PFSK-1 (cell line): ENCODE data around the gene AIFM3.

Experiments used
- FOXP2 ChIP-seq: optimal IDR thresholded peaks from 2 replicates; pipeline ENCODE3; 2011; ENCODE audit warnings: borderline replicate concordance, control low read depth, inconsistent platforms; ENCODE audit not compliant: insufficient read depth; ENCODE audit errors: extremely low read length, extremely low read depth
- POLR2AphosphoS5 ChIP-seq: IDR thresholded peaks from 2 replicates; pipeline ENCODE4 v1.6.1; 2012; ENCODE audit warnings: low read depth, mild to moderate bottlenecking, control low read depth, low read length, moderate library complexity
- SIN3A ChIP-seq: IDR thresholded peaks from 2 replicates; pipeline ENCODE4 v1.6.1; 2012; ENCODE audit warnings: mild to moderate bottlenecking, low read length, moderate library complexity, borderline replicate concordance; ENCODE audit not compliant: insufficient read depth
- TAF1 ChIP-seq: IDR thresholded peaks from 2 replicates; pipeline ENCODE4 v1.6.1; 2012; ENCODE audit warnings: low read length, control low read depth, borderline replicate concordance; ENCODE audit not compliant: insufficient read depth
- TF ChIP-seq, protein P1 (sequence below), 2 experiments: IDR thresholded peaks; 2 replicates each; pipeline versions ENCODE4 v1.6.1 to v1.8.0; 2011 to 2012; ENCODE audit warnings: low read depth in 2 of 2, low read length in 2 of 2, control low read depth in 1 of 2, inconsistent platforms in 1 of 2, mild to moderate bottlenecking in 1 of 2, moderate library complexity in 1 of 2; ENCODE audit not compliant: insufficient read depth in 1 of 2

Gene AIFM3

DNA sequence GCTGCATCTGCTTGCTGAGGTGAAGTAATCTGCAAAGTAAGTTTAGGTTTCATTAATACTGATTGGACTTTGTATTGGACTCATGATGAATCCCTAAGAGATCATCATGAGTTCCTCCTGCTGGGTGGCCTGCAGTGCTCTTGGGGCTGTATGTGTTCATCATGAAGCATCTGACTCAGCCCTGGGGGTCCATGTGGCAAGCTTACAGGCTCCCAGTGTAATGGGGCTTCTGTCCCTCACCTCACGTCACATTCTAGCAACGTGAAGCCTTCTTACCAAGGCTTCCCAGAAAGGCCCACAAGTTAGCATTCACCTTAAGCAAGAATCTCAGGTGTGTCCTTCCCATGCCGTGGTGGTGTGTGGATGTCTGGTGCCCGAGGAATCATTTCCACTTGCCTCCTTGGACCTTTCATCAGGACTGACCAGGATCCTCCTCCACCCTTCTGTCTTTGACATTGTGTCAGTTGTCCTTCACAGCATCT, 26.1 kb upstream of the AIFM3 start:
- TF ChIP-seq, protein P1, sequence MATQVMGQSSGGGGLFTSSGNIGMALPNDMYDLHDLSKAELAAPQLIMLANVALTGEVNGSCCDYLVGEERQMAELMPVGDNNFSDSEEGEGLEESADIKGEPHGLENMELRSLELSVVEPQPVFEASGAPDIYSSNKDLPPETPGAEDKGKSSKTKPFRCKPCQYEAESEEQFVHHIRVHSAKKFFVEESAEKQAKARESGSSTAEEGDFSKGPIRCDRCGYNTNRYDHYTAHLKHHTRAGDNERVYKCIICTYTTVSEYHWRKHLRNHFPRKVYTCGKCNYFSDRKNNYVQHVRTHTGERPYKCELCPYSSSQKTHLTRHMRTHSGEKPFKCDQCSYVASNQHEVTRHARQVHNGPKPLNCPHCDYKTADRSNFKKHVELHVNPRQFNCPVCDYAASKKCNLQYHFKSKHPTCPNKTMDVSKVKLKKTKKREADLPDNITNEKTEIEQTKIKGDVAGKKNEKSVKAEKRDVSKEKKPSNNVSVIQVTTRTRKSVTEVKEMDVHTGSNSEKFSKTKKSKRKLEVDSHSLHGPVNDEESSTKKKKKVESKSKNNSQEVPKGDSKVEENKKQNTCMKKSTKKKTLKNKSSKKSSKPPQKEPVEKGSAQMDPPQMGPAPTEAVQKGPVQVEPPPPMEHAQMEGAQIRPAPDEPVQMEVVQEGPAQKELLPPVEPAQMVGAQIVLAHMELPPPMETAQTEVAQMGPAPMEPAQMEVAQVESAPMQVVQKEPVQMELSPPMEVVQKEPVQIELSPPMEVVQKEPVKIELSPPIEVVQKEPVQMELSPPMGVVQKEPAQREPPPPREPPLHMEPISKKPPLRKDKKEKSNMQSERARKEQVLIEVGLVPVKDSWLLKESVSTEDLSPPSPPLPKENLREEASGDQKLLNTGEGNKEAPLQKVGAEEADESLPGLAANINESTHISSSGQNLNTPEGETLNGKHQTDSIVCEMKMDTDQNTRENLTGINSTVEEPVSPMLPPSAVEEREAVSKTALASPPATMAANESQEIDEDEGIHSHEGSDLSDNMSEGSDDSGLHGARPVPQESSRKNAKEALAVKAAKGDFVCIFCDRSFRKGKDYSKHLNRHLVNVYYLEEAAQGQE (IDR thresholded peaks at IDR 0.05; ENCODE audit: insufficient read depth in 1 of 2, low read depth in 2 of 2, low read length in 2 of 2): no peak
- TF ChIP-seq FOXP2: no peak
- no peak for TF ChIP-seq TAF1
- no peak for TF ChIP-seq SIN3A
- TF ChIP-seq POLR2AphosphoS5: no peak

DNA sequence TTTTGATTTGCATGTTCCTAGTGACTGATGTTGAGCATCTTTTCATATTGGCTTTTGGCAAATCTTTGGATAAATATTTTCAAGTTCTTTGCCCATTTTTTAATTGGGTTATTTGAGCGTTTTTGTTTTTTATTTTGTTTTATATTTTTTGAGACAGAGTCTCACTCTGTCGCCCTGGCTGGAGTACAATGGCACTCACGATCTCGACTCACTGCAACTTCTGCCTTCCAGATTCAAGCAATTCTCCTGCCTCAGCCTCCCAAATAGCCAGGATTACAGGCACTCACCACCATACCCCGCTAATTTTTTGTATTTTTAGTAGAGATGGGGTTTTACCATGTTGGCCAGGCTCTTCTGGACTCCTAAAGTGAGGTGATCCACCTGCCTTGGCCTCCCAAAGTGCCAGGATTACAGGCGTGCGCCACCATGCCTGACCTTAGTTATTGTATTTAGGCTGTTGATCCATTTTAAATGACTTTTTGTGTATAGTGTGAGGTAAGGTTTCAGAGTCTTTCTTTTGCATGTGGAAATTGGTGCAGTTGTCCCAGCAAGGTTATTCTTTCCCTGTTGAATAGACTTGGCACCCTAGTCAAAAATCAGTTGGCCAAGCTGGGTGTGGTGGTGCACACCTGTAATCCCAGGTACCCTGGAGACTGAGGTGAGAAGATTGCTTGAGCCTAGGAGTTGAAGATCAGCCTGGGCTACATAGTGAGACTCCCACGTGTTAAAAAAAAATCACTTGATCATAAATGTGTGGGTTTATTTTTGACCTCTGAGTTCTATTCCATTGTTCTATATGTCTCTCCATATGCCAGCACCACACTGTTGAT, 23.7 kb upstream of the AIFM3 start:
- no peak for TF ChIP-seq FOXP2
- no peak for TF ChIP-seq POLR2AphosphoS5
- TF ChIP-seq SIN3A: no peak
- TF ChIP-seq, protein P1 (IDR thresholded peaks at IDR 0.05; ENCODE audit: insufficient read depth in 1 of 2, low read depth in 2 of 2, low read length in 2 of 2): no peak
- TF ChIP-seq TAF1: no peak

DNA sequence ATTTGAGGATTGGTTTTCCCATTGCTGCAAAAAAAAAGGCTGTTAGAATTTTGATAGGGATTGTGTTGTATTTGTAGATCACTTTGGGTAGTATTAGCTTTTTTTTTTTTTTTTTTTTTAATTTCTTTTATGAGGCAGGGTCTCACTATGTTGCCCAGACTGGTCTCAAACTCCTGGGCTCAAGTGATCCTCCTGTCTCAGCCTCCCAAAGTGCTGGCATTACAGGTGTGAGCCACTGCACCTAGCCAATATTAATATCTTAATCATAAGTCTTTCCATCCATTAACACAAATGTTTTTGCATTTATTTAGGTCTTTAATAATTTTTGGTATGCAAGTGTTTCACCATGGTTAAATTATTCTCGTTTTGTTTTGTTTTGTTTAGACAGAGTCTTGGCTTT, 23.0 kb upstream of the AIFM3 start:
- TF ChIP-seq, protein P1 (IDR thresholded peaks at IDR 0.05; ENCODE audit: insufficient read depth in 1 of 2, low read depth in 2 of 2, low read length in 2 of 2): no peak
- TF ChIP-seq SIN3A: no peak
- no peak for TF ChIP-seq FOXP2
- TF ChIP-seq POLR2AphosphoS5: no peak
- TF ChIP-seq TAF1: no peak

DNA sequence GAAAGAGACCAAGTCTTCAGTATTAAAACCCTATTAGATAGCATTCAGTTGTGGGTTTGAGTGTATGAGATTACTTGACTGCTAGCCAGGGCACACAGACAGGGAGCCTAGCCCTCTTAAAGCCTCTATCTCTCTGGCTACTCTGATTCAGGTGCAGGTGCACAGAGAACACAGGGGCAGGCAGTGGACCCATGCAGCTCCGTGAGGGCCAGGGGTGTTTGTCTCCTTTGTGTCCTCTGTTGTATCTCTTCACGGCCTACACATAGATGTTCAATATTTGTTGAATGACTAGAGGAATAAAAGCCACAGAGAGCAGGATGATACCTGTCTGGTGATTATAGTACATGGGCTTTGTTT, 21.5 kb upstream of the AIFM3 start:
- no peak for TF ChIP-seq SIN3A

DNA sequence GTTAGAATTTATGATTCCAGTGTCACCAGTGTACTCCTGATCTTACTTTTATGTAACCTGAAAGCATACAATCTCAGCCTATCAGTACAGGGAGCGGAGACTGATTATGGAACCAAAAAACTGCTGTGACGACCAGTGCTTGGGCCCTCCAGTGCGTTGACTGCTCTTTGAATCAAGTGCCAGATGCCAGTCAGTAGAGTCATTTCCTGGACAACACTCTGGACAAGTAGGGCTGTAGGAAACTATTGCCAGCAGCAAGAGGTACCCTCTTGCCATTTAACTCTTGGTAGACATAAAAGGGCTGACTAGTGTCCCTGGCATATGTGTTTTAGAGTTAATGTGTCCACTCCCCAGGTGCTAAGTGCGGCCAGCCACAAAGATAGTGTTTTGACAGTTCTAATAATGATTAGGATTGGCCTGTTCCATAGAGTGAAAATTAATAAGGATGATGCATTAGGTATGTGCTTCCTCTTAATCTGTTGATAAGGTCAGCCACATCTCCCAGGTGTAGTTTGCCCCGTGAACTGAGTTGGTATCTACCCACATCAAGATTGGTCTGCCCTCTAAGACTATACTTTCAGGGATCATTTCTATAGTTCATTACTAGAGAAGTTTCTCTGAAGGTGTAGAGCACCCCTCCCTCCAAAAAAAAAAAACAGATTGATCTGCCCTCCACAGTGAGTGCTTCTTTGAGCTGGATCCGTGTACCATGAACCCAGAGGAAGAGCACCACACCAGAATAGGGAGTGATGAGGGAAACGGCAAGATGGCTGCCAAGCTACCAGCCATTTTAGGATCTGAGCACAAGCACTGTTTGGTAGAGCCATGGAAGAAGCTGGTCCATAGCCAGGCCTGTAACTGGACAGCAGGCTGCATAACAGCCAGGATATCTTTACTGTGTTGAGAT, 20.7 kb upstream of the AIFM3 start:
- TF ChIP-seq, protein P1 (IDR thresholded peaks at IDR 0.05; ENCODE audit: insufficient read depth in 1 of 2, low read depth in 2 of 2, low read length in 2 of 2): no peak
- no peak for TF ChIP-seq POLR2AphosphoS5
- no peak for TF ChIP-seq FOXP2
- TF ChIP-seq TAF1: no peak
- TF ChIP-seq SIN3A: no peak
